ENCODE results near the gene OVOL2.
"Not testable (repeated sequence)": the region's sequence is repeated elsewhere in the genome, so short reads cannot be mapped to it uniquely, and the experiment has no call there.

The OVOL2 gene

GRCh38 chr20:18056174-18057100, 1.3 kb downstream of the OVOL2 start:
- no peak for DNase-seq

DNA sequence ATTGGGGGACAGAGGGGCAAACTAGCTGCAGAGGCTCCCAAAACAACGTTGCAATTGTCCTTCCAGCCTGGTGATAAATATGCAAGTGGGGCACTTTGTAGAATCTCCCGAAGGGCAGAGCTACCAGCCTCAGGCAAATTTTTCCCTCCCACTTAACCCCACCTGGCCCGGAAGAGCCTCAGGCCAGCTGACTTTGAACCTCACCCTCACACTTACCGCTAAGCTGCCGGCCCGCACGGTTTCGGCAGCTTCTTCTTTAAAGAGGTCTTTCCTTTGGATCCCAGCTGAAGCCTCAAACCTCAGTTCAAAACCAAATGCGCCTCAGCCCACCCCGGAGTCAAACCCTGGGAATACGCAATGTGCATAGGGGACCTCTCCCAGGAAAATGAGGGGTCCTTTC, 2.5 kb downstream of the OVOL2 start:
- DNase-seq, result no peak

GRCh38 chr20:18052856-18053255, 4.9 kb downstream of the OVOL2 start:
- no peak for DNase-seq

DNA sequence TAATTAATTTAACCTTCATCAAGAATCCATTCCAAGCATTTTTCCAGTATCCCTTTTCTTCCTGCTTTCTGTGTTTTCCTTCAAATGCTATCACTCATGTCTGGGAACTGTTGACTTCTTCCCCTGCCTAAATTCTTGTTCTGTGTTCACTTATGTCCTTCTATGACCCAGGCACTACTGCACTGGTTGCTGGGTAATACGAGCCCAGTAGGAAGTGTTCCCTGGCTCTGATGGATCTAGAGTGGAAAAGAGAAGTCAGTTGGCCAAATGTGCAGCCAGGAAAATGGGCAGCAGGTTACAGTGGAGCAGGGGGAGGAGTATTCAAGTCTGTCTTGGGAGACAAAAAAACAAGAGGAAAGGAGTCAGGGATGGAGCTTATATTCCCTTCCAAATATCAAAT, 7.1 kb downstream of the OVOL2 start:
- DNase-seq, result no peak

GRCh38 chr20:18048176-18048575, 9.5 kb downstream of the OVOL2 start:
- DNase-seq, result no peak

- DNase-seq, result no peak
These were observed 11.2 kb downstream of the OVOL2 start for GRCh38 chr20:18046535-18046934.

DNA sequence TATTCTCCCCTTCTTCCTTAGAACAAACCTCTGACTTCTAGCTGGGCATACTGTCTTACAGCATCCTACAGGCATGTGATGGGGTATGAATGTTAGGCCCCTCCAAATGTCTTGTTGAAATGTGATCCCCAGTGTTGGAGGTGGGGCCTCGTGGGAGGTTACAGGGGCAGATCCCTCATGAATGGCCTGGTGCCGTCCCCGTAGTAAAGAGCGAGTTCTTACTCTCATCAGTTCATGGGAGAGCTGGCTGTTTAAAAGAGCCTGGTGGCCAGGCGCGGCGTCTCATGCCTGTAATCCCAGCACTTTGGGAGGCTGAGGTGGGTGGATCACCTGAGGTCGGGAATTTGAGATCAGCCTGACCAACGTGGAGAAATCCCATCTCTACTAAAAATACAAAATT, 15.5 kb downstream of the OVOL2 start:
- DNase-seq, result no peak

- no peak for DNase-seq
These were observed 16.3 kb downstream of the OVOL2 start for GRCh38 chr20:18041462-18041861.

- no peak for DNase-seq
These were observed 18.7 kb downstream of the OVOL2 start for GRCh38 chr20:18039063-18039462.

- DNase-seq, result no peak
These were observed 23.7 kb downstream of the OVOL2 start for GRCh38 chr20:18034039-18034438.

DNA sequence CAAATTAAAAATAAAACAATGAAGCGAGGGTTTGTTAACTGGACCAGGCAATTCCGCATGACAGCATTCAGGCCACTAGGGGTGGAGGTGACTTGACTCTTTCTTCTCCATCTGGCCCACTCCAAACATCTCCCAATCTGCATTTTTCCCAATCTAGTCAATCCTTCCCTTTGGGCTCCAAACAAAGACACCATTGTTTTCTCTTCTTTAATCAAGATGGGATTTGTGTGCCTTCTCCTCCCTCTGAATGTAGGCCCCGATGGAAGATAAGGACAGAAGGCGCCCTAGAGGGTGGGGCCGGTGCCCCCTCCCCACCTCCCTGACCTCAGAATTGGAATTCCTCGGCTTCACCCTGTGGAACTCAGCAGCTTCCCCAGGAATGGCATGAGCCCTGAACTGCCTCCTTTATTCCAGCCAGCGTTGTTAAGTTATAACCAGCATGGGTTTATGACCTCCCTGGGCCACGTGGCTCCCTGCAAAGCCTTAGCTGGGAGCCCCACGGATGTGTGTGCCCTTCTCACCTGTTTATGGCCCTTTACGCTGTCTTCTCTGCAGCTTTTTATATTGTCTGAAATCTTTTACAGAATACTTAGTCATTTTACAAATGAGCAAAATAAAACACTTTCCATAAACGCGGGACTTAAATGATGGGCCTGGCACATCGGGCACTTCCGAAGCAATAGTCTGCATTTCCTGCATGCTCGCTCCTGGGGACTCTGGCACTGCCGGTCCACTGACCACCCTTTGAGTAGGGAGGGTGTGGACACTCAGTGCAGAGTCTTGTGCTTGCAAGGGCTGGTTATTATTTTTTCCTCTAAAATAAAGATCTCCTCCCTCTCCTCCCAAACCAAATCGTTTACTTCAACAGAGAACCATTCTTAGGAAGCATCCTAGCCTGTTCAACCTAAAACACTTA, 24.5 kb downstream of the OVOL2 start:
- no peak for DNase-seq

DNA sequence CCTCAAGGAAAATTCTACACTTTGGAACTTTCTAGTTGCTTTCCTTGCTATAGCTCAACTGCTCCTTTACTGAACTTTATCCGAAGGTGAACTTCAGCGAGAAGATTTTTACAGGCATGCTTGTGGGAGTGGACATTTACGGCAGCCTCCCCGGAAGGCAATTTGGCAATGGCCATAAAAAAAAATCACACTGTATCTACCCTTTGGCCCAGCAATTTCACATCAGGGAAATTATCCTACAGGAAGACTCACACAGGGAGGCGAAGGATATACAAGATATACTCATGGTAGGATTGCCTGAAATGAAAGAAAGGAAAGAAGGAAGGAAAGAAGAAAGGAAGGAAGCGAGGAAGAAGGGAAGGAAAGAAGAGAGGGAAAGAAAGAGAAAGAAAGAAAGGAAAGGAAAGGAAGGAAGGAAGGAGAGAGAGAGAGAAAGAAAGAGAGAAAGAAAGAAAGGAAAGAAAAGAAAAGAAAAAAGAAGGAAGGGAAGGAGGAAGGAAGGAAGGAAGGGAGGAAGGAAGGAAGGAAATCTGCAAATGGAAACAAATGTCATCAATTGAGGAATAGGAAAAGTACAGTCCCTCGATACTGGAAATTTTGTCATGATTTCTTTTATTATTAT, 25.7 kb downstream of the OVOL2 start:
- DNase-seq, result no peak

GRCh38 chr20:18031050-18031449, 26.7 kb downstream of the OVOL2 start:
- DNase-seq, result no peak

DNA sequence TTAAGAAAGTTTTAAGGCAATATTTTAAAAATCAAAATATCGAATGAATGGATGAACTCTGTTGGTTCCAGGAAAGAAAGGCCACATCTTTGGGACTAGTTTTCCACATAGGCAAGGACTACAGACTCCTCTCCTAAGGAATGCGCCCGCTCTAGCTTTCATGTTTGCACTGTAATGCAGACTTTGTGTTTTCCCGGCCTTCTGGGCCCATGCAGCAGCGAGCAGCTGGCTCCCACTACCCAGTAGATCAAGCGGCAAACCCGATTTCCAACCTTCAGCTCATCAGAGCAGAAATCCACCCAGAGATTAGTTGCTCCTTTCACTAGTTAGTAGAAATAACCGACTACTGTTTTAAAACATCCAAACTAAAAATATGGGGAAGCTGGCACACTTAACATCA, 27.7 kb downstream of the OVOL2 start:
- DNase-seq, result no peak

- DNase-seq, result not testable (repeated sequence)
These were observed 30.7 kb downstream of the OVOL2 start for GRCh38 chr20:18027011-18027410.

GRCh38 chr20:18024606-18025127, 33.0 kb downstream of the OVOL2 start:
- no peak for DNase-seq

DNA sequence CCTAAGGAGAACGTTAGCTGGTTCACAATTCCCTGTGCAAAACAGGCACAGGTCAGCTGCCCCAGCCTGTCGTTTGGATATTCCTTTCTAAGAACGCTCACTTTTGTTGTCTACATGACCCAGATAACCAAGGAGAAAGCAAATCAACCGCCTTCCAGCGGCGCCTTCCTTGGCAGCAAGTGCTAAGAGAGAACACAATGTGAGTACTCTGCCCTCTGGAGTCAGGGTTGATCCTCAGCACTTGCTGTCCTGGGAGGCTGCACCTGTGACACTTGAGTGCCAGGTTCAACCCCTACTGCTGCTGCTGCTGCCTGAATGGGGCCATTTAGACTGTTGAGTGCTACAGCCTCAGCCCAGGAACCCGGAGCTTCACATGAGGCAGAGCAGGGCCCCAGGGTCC, 36.8 kb downstream of the OVOL2 start:
- no peak for DNase-seq

DNA sequence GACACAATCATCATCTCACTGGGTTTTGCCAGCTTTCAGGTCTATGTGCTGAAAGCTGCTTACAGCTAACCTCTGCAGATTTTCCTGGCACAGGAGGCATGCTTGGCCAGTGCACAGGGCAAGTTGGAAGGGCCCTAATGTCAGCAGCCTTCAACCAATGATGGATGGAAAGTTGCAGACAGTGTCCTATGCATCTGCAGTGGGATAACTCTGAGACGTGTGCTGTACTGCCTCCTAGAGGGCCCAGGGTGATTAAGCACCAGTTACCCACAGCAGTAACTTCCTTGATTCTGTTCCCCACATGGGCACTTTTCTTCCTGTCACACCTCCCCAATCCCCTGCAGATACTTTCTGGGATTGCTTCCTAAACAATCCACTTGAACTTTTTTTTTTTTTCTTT, 38.6 kb downstream of the OVOL2 start:
- no peak for DNase-seq

DNA sequence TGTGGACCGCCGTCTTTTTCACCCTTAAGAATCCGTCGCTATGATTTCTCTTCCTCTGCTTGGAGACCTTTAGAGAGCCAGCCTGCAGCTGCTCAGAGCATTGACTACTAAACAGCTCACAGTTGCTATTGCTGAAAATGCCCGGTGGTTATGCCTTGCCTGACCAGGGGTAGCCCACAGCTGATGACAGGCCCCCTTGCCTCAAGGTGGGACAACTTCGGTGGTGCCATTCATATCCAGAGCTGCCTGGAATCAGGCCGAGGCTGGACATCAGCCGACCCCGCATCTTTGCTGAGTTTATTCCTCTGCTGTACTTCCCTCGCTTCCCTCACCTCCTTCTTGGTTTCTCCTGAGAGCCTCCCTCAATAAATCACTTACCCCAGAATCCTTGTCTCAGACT, 39.6 kb downstream of the OVOL2 start:
- no peak for DNase-seq

DNA sequence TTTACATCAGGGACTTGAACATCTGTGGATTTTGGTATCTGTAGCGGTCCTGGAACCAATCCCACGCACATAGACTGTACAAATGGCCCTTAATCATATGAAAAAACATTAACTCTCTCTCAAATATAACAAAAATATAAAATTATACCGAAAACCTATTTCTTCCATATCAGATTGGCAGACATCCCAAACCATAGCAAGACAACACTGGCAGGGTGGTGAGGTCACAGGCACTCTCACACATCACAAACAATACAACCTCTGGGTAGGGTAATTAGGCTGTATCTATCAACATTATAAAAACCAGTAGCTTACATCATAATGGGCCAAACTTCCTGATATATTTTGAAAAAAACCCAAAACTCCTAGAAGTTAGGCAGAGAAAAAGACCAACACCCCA, 40.9 kb downstream of the OVOL2 start:
- DNase-seq, result no peak

GRCh38 chr20:18014411-18014810, 43.3 kb downstream of the OVOL2 start:
- DNase-seq, result no peak

DNA sequence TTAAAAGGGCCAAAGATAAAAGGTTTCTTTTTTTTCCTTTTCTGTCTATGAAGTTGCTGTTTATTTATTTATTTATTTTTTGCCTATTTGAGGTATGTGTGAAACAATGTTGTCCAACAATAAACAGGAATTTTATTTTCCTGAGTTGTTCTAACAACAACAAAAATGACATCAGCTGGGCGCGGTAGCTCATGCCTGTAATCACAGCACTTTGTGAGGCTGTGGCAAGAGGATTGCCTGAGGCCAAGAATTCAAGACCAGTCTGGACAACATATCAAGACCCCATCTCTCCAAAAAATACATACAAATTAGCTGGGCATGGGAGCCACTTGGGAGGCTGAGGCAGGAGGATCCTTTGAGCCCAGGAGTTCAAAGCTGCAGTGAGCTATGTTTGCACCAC, 44.8 kb downstream of the OVOL2 start:
- no peak for DNase-seq

Measured in activated CD4-positive, alpha-beta T cell treated with anti-CD3 and anti-CD28 coated beads for 4 hours (primary cell).